OCI-LY1 (cell line): Measurements from ENCODE around the gene RAVER1.

Experiments used
- CTCF ChIP-seq: fragments of 200-600 bp; sonication (generic), shearing (Covaris generic); IDR thresholded peaks from 2 replicates; pipeline ENCODE4 v1.5.1; 2017; ENCODE audit warnings: mild to moderate bottlenecking, antibody characterized with exemption, low read length, moderate library complexity, mixed read lengths
- EZH2 ChIP-seq: fragments of 200-600 bp; sonication (generic), shearing (Covaris generic); IDR thresholded peaks from 2 replicates; pipeline ENCODE4 v1.8.0; 2017; ENCODE audit warnings: borderline replicate concordance, mixed run types, mild to moderate bottlenecking, antibody characterized with exemption, low read length, moderate library complexity, mixed read lengths

- TF ChIP-seq CTCF (no peak; the same call in 1 of the 2 replicates), EZH2 (no peak)
Measured at GRCh38 chr19:10270616-10271394, 62.5 kb downstream of the RAVER1 start, which contains the start of gene ICAM1.
